ENCODE results near the gene NOTCH1. TPM values are rescaled to one million over a fixed set of nuclear protein-coding genes. Genes with fewer than 3 reads are reported as not detected.

Gene NOTCH1
- total RNA-seq, 4 donors from 2014 or later, result 19.6 to 35.4 (median 23.2) TPM

DNA sequence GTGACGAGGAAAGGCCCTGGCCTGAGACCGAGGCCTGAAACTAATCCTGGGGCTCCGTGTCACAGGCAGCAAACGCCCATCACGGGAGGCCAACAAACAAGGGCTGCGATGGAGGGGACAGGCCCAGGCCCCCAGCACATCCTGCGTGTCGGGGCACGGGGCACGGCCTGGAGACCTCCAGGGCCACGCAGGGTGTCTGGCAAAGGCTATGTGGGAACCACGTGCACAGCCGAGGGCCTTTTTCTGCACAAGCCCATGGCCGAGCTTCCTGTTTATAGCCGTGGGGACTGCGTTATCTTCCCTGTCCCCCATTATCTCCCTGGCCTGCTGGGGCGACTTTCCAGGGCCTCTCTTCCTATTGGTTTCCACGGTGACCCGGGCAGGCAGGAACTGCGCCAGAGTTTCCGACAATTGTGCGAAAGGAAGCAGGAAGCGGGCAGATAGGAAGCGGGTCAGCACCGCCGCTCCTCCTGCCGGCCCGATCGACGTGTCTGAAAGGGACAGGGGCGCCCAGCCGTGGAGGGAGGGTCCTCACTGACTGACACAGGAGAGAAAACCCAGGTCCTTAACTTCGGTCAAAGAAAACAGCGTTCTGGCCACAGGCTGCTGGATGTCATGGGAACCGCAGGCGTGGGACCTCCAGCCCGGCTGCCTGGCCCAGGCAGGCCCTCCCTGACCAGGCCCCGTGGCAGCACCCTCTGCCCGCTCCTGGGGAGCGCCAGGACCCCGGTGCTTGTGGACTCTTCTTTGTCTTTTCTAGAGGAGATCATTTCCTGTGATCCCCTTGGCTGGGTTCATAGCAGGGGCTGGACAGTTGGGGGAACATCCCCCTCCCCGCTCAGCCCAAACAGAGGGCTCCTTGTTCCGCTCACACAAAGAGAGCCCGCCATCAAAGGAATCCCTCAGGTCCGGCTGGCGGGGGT lies 33.9 kb downstream of the NOTCH1 start:
- Histone ChIP-seq H3K36me3 (peaks cover 42 to 44% of the 10 kb centered on the region in 2 donors), H3K4me3 (replicated peaks in 1 of 3) (no peak overlapping the region), H3K27me3 (no peaks in the 10 kb centered on the region), H3K4me1 (peaks cover 0 to 14% of the 10 kb centered on the region in 2 donors), H3K9me3 (no peaks in the 10 kb centered on the region), H3K27ac (peak overlapping the region; percentile 60 to 82 (median 72))
- 79 to 82% methylated on average over 26 to 40 of the region's 46 CpGs for WGBS, 2 donors
- intact Hi-C loops (cut with DNase I), result no loop called here
- TF ChIP-seq POLR2A (IDR thresholded peaks at IDR 0.05), result no peak
- TF ChIP-seq, protein P1, sequence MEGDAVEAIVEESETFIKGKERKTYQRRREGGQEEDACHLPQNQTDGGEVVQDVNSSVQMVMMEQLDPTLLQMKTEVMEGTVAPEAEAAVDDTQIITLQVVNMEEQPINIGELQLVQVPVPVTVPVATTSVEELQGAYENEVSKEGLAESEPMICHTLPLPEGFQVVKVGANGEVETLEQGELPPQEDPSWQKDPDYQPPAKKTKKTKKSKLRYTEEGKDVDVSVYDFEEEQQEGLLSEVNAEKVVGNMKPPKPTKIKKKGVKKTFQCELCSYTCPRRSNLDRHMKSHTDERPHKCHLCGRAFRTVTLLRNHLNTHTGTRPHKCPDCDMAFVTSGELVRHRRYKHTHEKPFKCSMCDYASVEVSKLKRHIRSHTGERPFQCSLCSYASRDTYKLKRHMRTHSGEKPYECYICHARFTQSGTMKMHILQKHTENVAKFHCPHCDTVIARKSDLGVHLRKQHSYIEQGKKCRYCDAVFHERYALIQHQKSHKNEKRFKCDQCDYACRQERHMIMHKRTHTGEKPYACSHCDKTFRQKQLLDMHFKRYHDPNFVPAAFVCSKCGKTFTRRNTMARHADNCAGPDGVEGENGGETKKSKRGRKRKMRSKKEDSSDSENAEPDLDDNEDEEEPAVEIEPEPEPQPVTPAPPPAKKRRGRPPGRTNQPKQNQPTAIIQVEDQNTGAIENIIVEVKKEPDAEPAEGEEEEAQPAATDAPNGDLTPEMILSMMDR (IDR thresholded peaks at IDR 0.05), result no peak
- DNase-seq, result peak; percentile 39 to 47

DNA sequence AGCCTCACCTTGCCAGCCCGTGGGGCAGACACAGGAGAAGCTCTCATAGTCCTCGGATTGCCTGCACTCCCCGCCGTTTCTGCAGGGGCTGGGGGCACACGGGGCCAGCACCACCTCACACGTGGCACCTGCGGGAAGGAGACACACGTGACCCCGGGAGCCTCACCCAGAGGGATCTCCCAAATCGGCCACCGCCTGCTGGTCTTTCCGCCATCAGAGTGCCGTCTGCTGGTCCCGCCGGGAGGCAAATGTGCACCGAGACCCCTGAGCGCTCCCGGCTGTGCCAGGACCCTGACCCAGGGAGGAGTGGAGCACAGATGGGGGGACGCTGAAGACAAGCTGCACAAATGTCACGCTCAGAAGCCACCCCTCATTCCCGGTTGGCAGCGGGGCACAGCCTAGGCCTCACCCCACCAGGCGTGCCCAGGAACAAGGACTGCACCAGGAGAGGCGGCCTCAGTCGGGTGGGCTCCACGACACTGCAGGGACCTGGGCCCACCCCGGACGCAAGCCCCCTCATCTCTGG lies 34.6 kb downstream of the NOTCH1 start:
- no peak for TF ChIP-seq POLR2A (IDR thresholded peaks at IDR 0.05)
- TF ChIP-seq, protein P1 (IDR thresholded peaks at IDR 0.05), result no peak
- H3K36me3 ChIP-seq, result peaks cover 44 to 49% of the 10 kb centered on the region in 2 donors
- WGBS, 2 donors, result 95 to 100% methylated on average over 13 to 21 of the region's 28 CpGs
- peak overlapping the region in 2 of 3 donors; percentile 49 to 53 for H3K27ac ChIP-seq
- peaks cover 0 to 14% of the 10 kb centered on the region in 2 donors for H3K4me1 ChIP-seq
- no peak for DNase-seq
- no peaks in the 10 kb centered on the region for H3K9me3 ChIP-seq
- H3K4me3 ChIP-seq (replicated peaks in 1 of 3), result no peak overlapping the region
- intact Hi-C loops (cut with DNase I), result no loop called here
- H3K27me3 ChIP-seq, result no peaks in the 10 kb centered on the region

DNA sequence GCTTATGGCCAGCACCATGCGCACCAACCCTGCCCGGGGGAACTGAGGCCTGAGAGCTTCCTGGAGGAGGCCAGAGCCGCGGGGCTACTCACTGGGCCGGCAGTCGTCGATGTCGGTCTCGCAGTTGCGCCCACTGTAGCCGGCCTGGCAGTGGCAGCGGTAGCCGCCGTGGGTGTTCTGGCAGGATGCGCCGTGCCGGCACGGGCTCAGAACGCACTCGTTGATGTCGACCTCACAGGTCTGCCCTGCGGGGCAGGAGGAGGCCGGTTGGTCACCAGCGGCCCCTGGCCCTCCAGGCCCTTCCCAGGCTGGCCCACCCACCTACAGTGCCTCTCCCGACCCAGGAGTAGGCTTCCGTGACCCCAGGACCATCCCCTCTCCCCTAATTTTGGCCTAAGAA lies 35.3 kb downstream of the NOTCH1 start:
- WGBS, 2 donors, result 82 to 95% methylated on average over 6 to 15 of the region's 26 CpGs
- Histone ChIP-seq H3K4me3 (replicated peaks in 1 of 3) (no peak overlapping the region), H3K27me3 (no peaks in the 10 kb centered on the region), H3K4me1 (peaks cover 0 to 14% of the 10 kb centered on the region in 2 donors), H3K9me3 (no peaks in the 10 kb centered on the region), H3K27ac (peak overlapping the region; percentile 7 to 53 (median 24)), H3K36me3 (peaks cover 44 to 52% of the 10 kb centered on the region in 2 donors)
- DNase-seq, result no peak
- TF ChIP-seq, protein P1 (IDR thresholded peaks at IDR 0.05), result no peak
- TF ChIP-seq POLR2A (IDR thresholded peaks at IDR 0.05), result no peak
- intact Hi-C loops (cut with DNase I), result no loop called here

DNA sequence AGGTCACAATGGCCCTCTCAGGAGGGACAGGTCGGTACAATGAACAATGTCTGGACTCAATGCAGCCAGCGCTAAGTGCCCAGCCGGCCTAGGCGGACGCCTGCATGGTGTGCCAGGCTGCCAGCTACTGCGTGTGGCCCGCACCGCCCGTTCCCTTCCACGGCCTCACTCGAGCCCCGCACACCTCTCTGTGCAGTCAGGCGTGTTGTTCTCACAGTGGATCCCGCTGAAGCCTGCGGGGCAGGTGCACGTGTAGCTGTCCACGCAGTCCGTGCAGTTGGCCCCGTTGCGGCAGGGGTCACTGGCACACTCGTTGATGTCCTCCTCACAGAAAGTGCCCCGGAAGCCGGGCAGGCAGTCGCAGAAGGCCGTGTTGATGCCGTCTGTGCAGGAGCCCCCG lies 36.3 kb downstream of the NOTCH1 start:
- intact Hi-C loops (cut with DNase I), result no loop called here
- peak overlapping the region in 1 of 3 donors; percentile 10 for H3K27ac ChIP-seq
- 73 to 81% methylated on average over 8 to 24 of the region's 27 CpGs for WGBS, 2 donors
- no peaks in the 10 kb centered on the region for H3K9me3 ChIP-seq
- H3K4me3 ChIP-seq (replicated peaks in 1 of 3), result no peak overlapping the region
- no peak for DNase-seq
- peaks cover 0 to 14% of the 10 kb centered on the region in 2 donors for H3K4me1 ChIP-seq
- no peak for TF ChIP-seq POLR2A (IDR thresholded peaks at IDR 0.05)
- TF ChIP-seq, protein P1 (IDR thresholded peaks at IDR 0.05), result no peak
- H3K27me3 ChIP-seq, result no peaks in the 10 kb centered on the region
- H3K36me3 ChIP-seq, result peaks cover 42 to 55% of the 10 kb centered on the region in 2 donors

All from thyroid gland (tissue), 4 donors.